SK-N-SH treated with all-trans-retinoic acid at 6 μM for 48 hours (cell line): ENCODE results near the gene NUDT16.

Experiments used
- ARNTL ChIP-seq: fragments of 450-650 bp; formaldehyde crosslinking; IDR thresholded peaks from 2 replicates; pipeline ENCODE4 v1.5.0; 2020; ENCODE audit warnings: low read depth, mild to moderate bottlenecking, moderate library complexity, borderline replicate concordance
- GLIS3 ChIP-seq: fragments of 250-450 bp; sonication (Bioruptor Pico); IDR thresholded peaks from 2 replicates; pipeline ENCODE4 v1.5.0; 2020; ENCODE audit warnings: mild to moderate bottlenecking, moderate library complexity
- ZFP3 ChIP-seq: fragments of 250-450 bp; sonication (Bioruptor Pico); IDR thresholded peaks from 2 replicates; pipeline ENCODE4 v1.5.0; 2020; ENCODE audit warnings: mild to moderate bottlenecking, moderate library complexity
- ZFP30 ChIP-seq: fragments of 450-650 bp; formaldehyde crosslinking; IDR thresholded peaks from 2 replicates; pipeline ENCODE4 v1.5.0; 2022; ENCODE audit warnings: mild to moderate bottlenecking, moderate library complexity
- ZNF70 ChIP-seq: fragments of 450-650 bp; formaldehyde crosslinking; IDR thresholded peaks from 2 replicates; pipeline ENCODE4 v1.5.0; 2020; ENCODE audit warnings: mild to moderate bottlenecking, moderate library complexity
- TF ChIP-seq, protein P1 (sequence below): fragments of 250-450 bp; sonication (Bioruptor Pico); IDR thresholded peaks from 2 replicates; pipeline ENCODE4 v1.8.0; 2020; ENCODE audit warnings: mild to moderate bottlenecking, moderate library complexity, borderline replicate concordance
- TF ChIP-seq, protein P2 (sequence below): fragments of 250-450 bp; sonication (Bioruptor Pico); IDR thresholded peaks from 2 replicates; pipeline ENCODE4 v1.5.1; 2020; ENCODE audit warnings: low read depth, mild to moderate bottlenecking, moderate library complexity

DNA sequence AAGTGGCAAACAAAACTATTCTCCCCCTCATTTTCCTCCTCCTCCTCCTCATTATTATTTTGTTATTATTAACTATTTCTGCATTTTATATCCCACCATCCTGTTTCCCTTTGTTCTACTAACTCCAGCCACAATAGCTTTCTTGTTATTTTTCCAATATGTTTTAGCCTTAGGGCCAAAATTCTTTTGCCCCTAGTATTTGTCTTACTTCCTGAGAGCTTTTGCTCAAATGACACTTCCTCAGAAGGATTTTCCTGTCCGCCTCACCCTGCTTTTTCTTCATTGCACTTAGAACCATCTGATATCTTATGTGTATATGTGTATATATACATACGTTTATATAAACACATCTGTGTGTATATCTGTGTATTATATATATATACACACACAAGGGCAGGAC is 32.7 kb upstream of the NUDT16 start:
- no peak for TF ChIP-seq ZNF70 (CRISPR knock-in tag)
- no peak for TF ChIP-seq ZFP3 (CRISPR knock-in tag)
- no peak for TF ChIP-seq GLIS3 (CRISPR knock-in tag)
- TF ChIP-seq ZFP30 (CRISPR knock-in tag): no peak
- TF ChIP-seq, protein P1, sequence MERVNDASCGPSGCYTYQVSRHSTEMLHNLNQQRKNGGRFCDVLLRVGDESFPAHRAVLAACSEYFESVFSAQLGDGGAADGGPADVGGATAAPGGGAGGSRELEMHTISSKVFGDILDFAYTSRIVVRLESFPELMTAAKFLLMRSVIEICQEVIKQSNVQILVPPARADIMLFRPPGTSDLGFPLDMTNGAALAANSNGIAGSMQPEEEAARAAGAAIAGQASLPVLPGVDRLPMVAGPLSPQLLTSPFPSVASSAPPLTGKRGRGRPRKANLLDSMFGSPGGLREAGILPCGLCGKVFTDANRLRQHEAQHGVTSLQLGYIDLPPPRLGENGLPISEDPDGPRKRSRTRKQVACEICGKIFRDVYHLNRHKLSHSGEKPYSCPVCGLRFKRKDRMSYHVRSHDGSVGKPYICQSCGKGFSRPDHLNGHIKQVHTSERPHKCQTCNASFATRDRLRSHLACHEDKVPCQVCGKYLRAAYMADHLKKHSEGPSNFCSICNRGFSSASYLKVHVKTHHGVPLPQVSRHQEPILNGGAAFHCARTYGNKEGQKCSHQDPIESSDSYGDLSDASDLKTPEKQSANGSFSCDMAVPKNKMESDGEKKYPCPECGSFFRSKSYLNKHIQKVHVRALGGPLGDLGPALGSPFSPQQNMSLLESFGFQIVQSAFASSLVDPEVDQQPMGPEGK (CRISPR knock-in tag): no peak
- TF ChIP-seq, protein P2, sequence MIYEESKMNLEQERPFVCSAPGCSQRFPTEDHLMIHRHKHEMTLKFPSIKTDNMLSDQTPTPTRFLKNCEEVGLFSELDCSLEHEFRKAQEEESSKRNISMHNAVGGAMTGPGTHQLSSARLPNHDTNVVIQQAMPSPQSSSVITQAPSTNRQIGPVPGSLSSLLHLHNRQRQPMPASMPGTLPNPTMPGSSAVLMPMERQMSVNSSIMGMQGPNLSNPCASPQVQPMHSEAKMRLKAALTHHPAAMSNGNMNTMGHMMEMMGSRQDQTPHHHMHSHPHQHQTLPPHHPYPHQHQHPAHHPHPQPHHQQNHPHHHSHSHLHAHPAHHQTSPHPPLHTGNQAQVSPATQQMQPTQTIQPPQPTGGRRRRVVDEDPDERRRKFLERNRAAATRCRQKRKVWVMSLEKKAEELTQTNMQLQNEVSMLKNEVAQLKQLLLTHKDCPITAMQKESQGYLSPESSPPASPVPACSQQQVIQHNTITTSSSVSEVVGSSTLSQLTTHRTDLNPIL (CRISPR knock-in tag): no peak
- TF ChIP-seq ARNTL (CRISPR knock-in tag): no peak
